GM15510 (cell line): ENCODE measurements around the gene SOBP.

Experiments used
- POLR2A ChIP-seq: IDR thresholded peaks from 3 replicates; pipeline ENCODE4 v1.6.1; 2011; ENCODE audit warnings: borderline replicate concordance; ENCODE audit not compliant: insufficient read length; ENCODE audit errors: extremely low read depth

Gene SOBP

GRCh38 chr6:107653183-107653580, 163.3 kb downstream of the SOBP start:
- no peak for TF ChIP-seq POLR2A

GRCh38 chr6:107653861-107654394, 164.0 kb downstream of the SOBP start:
- TF ChIP-seq POLR2A = no peak

- TF ChIP-seq POLR2A = no peak
Observed at GRCh38 chr6:107654764-107655163, 164.8 kb downstream of the SOBP start.

- no peak for TF ChIP-seq POLR2A
Observed at GRCh38 chr6:107655245-107655644, 165.3 kb downstream of the SOBP start.

- TF ChIP-seq POLR2A = no peak
Observed at GRCh38 chr6:107655864-107656263, 165.9 kb downstream of the SOBP start.

- TF ChIP-seq POLR2A = no peak
Observed at GRCh38 chr6:107656401-107656800, 166.5 kb downstream of the SOBP start.

GRCh38 chr6:107656883-107657282, 167.0 kb downstream of the SOBP start:
- TF ChIP-seq POLR2A = no peak

GRCh38 chr6:107657373-107657754, 167.4 kb downstream of the SOBP start:
- no peak for TF ChIP-seq POLR2A

- peak; percentile 55 for TF ChIP-seq POLR2A
Observed at GRCh38 chr6:107657755-107658461, 168.0 kb downstream of the SOBP start.

GRCh38 chr6:107658920-107659865, 169.3 kb downstream of the SOBP start:
- TF ChIP-seq POLR2A = no peak

GRCh38 chr6:107660839-107661238, 170.9 kb downstream of the SOBP start:
- TF ChIP-seq POLR2A = no peak

GRCh38 chr6:107661291-107661690, 171.4 kb downstream of the SOBP start:
- no peak for TF ChIP-seq POLR2A

GRCh38 chr6:107662333-107662732, 172.4 kb downstream of the SOBP start:
- TF ChIP-seq POLR2A = no peak

- TF ChIP-seq POLR2A = no peak
Observed at GRCh38 chr6:107663308-107663707, 173.4 kb downstream of the SOBP start.

GRCh38 chr6:107665382-107665781, 175.5 kb downstream of the SOBP start:
- no peak for TF ChIP-seq POLR2A
